Epithelial cell of umbilical artery (primary cell): ENCODE measurements around the gene C11orf97. TPM values are rescaled to one million over a fixed set of nuclear protein-coding genes. Genes with fewer than 3 reads are reported as not detected.

Experiments
- total RNA-seq: library from RNA; depleted of rRNA; stranded (reverse); fragments of >200 nt; gene quantifications from 2 replicates; pipeline ENCODE4 v1.2.3, GENCODE V29; 2014

The C11orf97 gene, protein sequence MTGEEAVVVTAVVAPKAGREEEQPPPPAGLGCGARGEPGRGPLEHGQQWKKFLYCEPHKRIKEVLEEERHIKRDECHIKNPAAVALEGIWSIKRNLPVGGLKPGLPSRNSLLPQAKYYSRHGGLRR
- not detected in 2 replicates for total RNA-seq

DNA sequence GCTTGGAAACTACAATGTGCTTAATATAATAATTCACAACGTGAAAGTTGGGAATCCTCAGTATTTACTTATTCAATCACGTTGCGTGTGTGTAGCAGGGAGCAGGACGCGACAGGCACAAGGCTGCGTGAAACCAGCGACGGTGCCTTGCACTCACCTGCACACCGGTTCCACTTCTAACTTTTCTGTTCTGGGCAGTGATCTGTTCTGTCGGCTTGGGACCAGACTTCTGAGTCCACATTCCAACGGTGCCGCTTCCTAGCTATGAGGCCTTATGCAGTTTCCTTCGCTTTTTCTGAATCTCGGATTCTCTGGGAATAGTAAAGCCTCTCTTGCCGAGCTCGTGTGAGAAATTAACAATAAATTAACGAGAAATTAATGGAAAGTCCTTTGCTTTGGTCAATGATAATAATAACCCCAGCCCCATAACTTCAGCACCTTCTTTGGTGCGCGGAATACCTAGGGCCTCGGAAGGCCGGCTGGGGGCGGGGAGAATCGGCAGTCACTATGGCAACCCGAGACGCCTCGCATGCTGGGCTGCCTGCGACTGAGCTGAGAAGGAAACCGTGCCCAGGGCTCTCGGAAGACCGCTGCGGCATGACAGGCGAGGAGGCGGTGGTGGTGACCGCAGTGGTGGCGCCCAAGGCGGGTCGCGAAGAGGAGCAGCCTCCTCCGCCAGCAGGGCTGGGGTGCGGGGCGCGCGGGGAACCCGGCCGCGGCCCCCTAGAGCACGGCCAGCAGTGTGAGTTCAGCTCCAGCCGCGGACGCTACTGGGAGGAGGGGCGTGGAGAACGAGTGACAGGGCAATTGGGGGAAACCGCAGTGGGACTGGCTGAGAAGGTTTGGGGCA lies at the start of gene C11orf97:
Gene C11orf97, plus strand, starts transcription at position 530 of the 850 bp plus-strand sequence. Its CDS starts 68 bp downstream, at position 598.

DNA sequence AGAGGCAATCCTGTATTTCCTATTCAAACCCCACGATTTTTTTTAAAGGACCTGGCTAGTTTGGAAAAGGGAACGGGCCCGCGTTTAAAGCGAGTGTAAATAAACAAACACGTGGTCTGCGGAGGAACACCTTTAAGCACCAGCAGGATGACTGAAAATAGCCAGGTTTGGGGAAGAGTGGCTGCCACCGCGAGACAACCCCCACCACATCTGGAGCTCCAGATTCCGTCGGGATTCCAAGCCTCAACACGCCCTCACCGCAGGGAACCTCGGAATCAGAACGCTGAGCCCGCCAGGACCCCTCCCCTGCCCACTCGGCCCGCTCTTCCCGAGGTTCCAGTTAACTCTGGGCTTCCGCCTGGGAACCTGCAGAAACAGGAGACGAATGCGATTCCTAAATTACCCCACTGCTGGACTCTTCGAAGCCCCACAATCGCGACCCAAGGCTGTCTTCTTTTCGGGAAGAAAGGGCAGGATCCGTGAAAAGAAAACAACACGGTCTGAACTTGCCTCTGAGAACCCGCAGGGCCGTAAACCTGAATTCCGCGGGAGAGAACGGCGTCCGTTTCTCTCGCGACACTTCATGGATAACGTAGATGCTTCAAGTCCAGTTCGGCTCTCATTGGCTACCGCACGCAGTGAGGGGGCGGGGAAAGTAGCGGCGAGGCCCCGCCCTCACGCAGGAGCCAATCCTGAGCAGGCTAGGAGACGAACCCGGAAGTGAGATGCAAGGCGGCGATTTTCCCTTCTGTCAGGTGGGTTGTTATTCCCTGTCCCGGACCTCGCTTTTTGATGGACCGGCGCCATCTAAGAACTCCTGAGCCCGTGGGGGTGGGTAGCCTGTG lies 18.8 kb upstream of the C11orf97 start, which contains the start of the genes ANKRD49 and MRE11:
Gene ANKRD49, plus strand, starts transcription at position 704 of the 845 bp plus-strand sequence. CDS start 2,710 bp downstream, outside the sequence.
Gene MRE11, minus strand, starts transcription at position 564 of the 845 bp plus-strand sequence. CDS start 1,043 bp downstream, outside the sequence.

DNA sequence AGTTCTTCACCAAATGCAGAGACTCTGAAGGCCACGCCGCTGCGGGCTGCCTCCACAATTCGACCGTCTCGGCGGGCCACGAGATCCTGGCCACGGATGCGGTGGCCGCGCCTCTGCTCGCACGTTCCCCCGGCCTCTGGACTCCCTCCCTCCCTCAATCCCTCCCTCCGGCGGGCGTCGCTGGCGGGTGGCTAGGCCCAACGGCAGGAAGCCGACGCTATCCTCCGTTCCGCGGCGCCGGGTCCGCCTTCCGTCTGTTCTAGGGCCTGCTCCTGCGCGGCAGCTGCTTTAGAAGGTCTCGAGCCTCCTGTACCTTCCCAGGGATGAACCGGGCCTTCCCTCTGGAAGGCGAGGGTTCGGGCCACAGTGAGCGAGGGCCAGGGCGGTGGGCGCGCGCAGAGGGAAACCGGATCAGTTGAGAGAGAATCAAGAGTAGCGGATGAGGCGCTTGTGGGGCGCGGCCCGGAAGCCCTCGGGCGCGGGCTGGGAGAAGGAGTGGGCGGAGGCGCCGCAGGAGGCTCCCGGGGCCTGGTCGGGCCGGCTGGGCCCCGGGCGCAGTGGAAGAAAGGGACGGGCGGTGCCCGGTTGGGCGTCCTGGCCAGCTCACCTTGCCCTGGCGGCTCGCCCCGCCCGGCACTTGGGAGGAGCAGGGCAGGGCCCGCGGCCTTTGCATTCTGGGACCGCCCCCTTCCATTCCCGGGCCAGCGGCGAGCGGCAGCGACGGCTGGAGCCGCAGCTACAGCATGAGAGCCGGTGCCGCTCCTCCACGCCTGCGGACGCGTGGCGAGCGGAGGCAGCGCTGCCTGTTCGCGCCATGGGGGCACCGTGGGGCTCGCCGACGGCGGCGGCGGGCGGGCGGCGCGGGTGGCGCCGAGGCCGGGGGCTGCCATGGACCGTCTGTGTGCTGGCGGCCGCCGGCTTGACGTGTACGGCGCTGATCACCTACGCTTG lies 31.7 kb downstream of the C11orf97 start, which contains the start of gene FUT4:
Gene FUT4, plus strand, starts transcription at position 227 of the 951 bp plus-strand sequence. Its CDS starts 213 bp downstream, at position 440.

DNA sequence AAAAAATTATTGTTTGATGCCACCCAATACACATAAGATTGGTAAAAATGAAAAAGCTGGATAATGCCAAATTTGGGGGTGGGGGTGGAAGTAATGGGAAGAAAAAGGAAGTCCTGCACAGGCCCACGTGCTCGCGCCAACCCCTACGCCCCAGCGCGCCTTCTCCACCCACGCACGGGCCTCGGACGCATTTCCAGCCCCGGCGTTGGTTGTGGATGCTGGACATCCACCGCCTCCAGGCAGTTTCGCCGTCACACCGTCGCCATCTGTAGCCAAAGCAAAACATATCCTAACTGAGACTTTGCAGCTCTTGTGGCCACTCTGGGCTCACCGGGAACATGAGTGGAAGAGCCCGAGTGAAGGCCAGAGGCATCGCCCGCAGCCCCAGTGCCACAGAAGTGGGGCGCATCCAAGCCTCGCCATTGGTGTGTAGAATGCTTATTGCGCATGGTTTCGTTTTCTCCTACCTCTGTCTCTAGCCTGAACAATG lies 55.0 kb downstream of the C11orf97 start, which contains the start of gene PIWIL4:
Gene PIWIL4, plus strand, starts transcription at position 188 of the 490 bp plus-strand sequence. Its CDS starts 151 bp downstream, at position 339.

Other genes starting within 250 kb of the C11orf97 start
- gene IZUMO1R, start 207.9 kb upstream of the C11orf97 start, total RNA-seq = not detected in 2 replicates
- gene GPR83, start 111.0 kb upstream of the C11orf97 start, total RNA-seq = not detected in 2 replicates
- gene MRE11, start 18.6 kb upstream of the C11orf97 start, total RNA-seq = 13.6 and 20.2 TPM in 2 replicates
- 10.4 and 17.0 TPM in 2 replicates for gene ANKRD49, start 18.5 kb upstream of the C11orf97 start, total RNA-seq
- gene FUT4, start 31.5 kb downstream of the C11orf97 start, total RNA-seq = 3.9 and 4.1 TPM in 2 replicates
- gene PIWIL4, start 54.9 kb downstream of the C11orf97 start, total RNA-seq = 0.32 and 0.76 TPM in 2 replicates